ENCODE measurements around the gene CACNA2D3.

The CACNA2D3 gene

GRCh38 chr3:54897028-54897711 is 774.8 kb downstream of the CACNA2D3 start:
- H3K27ac ChIP-seq: no peak overlapping the region

GRCh38 chr3:54899273-54899672 is 776.9 kb downstream of the CACNA2D3 start:
- DNase-seq: no peak
- H3K4me3 ChIP-seq: no peak overlapping the region
- H3K36me3 ChIP-seq: peaks cover 0 to 3% (median 0%) of the 10 kb centered on the region in 3 donors
- intact Hi-C loops (cut with DNase I; ENCODE audit: low total_unique reads): no loop called here
- H3K4me1 ChIP-seq: no peaks in the 10 kb centered on the region
- TF ChIP-seq CTCF (IDR thresholded peaks at IDR 0.05): no peak
- no peaks in the 10 kb centered on the region for H3K27me3 ChIP-seq
- H3K27ac ChIP-seq: no peak overlapping the region
- H3K9me3 ChIP-seq: no peaks in the 10 kb centered on the region

More at GRCh38 chr3:54897028-54897711, 774.8 kb downstream of the CACNA2D3 start:
- intact Hi-C loops (cut with DNase I; ENCODE audit: low total_unique reads): no loop called here
- peaks cover 0 to 3% (median 0%) of the 10 kb centered on the region in 3 donors for H3K36me3 ChIP-seq
- no peak overlapping the region for H3K4me3 ChIP-seq
- H3K4me1 ChIP-seq: no peaks in the 10 kb centered on the region
- H3K9me3 ChIP-seq: no peaks in the 10 kb centered on the region
- no peak for TF ChIP-seq CTCF (IDR thresholded peaks at IDR 0.05)
- DNase-seq: no peak
- H3K27me3 ChIP-seq: no peaks in the 10 kb centered on the region

- H3K4me3 ChIP-seq: no peak overlapping the region
- no peak for DNase-seq
- H3K27me3 ChIP-seq: no peaks in the 10 kb centered on the region
- TF ChIP-seq CTCF (IDR thresholded peaks at IDR 0.05): no peak
- intact Hi-C loops (cut with DNase I; ENCODE audit: low total_unique reads): no loop called here
- peaks cover 0 to 3% (median 0%) of the 10 kb centered on the region in 3 donors for H3K36me3 ChIP-seq
- no peaks in the 10 kb centered on the region for H3K4me1 ChIP-seq
- H3K9me3 ChIP-seq: no peaks in the 10 kb centered on the region
- no peak overlapping the region for H3K27ac ChIP-seq
These were observed 778.7 kb downstream of the CACNA2D3 start for GRCh38 chr3:54900838-54901591.

GRCh38 chr3:54901906-54902685 is 779.7 kb downstream of the CACNA2D3 start:
- Histone ChIP-seq H3K27ac (no peak overlapping the region), H3K27me3 (no peaks in the 10 kb centered on the region), H3K4me1 (no peaks in the 10 kb centered on the region), H3K9me3 (no peaks in the 10 kb centered on the region), H3K4me3 (no peak overlapping the region), H3K36me3 (peaks cover 0 to 3% (median 0%) of the 10 kb centered on the region in 3 donors)
- TF ChIP-seq CTCF (IDR thresholded peaks at IDR 0.05): no peak
- no peak for DNase-seq
- intact Hi-C loops (cut with DNase I; ENCODE audit: low total_unique reads): no loop called here

GRCh38 chr3:54905261-54905888 is 783.0 kb downstream of the CACNA2D3 start:
- Histone ChIP-seq H3K27me3 (no peaks in the 10 kb centered on the region), H3K9me3 (no peaks in the 10 kb centered on the region), H3K4me3 (no peak overlapping the region), H3K36me3 (no peaks in the 10 kb centered on the region), H3K27ac (no peak overlapping the region), H3K4me1 (no peaks in the 10 kb centered on the region)
- intact Hi-C loops (cut with DNase I; ENCODE audit: low total_unique reads): no loop called here
- DNase-seq: no peak
- no peak for TF ChIP-seq CTCF (IDR thresholded peaks at IDR 0.05)
